Spleen (tissue), 7 donors: ENCODE results near the gene THAP7.

Source experiments
- CTCF ChIP-seq, 11 experiments: fragments of 200-600 bp in 7 of 11; fragments of 450-650 bp in 4 of 11; sonication (generic) in 4 of 11; IDR thresholded peaks in 8 of 11; conservative IDR thresholded peaks in 3 of 11; 1 replicate in 7 of 11; 2 replicates in 4 of 11; pipeline versions ENCODE4 v1.4.0 to v1.8.0; 2016 to 2021; ENCODE audit warnings: antibody characterized with exemption in 11 of 11, inconsistent platforms in 4 of 11, mild to moderate bottlenecking in 1 of 11
- POLR2A ChIP-seq, 3 donors: fragments of 450-650 bp; IDR thresholded peaks; one replicate each; pipeline ENCODE4 v1.5.1; 2017; ENCODE audit warnings: antibody characterized with exemption in 3 of 3, mild to moderate bottlenecking in 1 of 3
- donor health status: DM: no; HTN: no; CAD: no; lungs with moderate emphysema.
- donor health status: DM: no; HTN: no; CAD: no.
- donor health status: DM: no; HTN: no; CAD: no.

DNA sequence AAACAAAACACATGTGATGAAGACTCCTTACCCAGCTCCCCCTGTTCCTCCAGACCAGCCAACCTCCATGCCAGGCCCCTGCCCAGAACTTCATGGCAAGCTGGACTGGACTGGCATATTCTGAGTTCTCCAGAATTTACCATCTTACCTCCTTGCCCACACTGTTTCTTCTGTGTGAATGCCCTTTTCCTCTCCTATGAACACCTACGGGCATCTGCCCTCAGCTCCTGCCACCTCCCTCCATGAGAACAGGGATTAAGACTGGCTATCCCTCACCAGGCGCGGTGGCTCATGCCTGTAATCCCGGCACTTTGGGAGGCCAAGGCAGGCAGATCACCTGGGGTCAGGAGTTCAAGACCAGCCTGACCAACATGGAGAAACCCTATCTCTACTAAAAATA lies 41.3 kb downstream of the THAP7 start:
- TF ChIP-seq CTCF (IDR thresholded peaks at IDR 0.05 in 8 of 11, conservative IDR thresholded peaks at IDR 0.05 in 3 of 11) (no peak), POLR2A (IDR thresholded peaks at IDR 0.05) (no peak)
